ENCODE measurements around the gene NMNAT2. TPM values are rescaled to one million over a fixed set of nuclear protein-coding genes. Genes with fewer than 3 reads are reported as not detected.

NMNAT2 gene
- total RNA-seq, 1 experiment from 2014 or later: 8.8 TPM

- Mint-ChIP-seq H3K27ac (no peak overlapping the region), H3K9me3 (peaks cover 4% of the 10 kb centered on the region), H3K4me3 (no peak overlapping the region), H3K36me3 (peaks cover 4% of the 10 kb centered on the region; the same call in 1 of the 2 replicates), H3K4me1 (peaks cover 29% of the 10 kb centered on the region), H3K27me3 (ENCODE audit: low read depth) (no peaks in the 10 kb centered on the region; the same call in 1 of the 2 replicates)
- TF ChIP-seq SP1 (CRISPR knock-in tag; conservative IDR thresholded peaks at IDR 0.05) (no peak), ZNF281 (CRISPR knock-in tag; IDR thresholded peaks at IDR 0.05) (no peak)
- ChIA-PET CTCF (interaction anchor here (1.2 to 5.0 kb wide), 3 partner anchors 12 to 58 kb away, joined by 4 to 25 read pairs (median 21); no protein-coding TSS in a partner anchor), POLR2A (no interaction called here)
- DNase-seq (ENCODE audit: low spot score) (no peak), ATAC-seq (no peak)
Observed at GRCh38 chr1:183293241-183293640, 124.9 kb downstream of the NMNAT2 start.

GRCh38 chr1:183291802-183292514, 126.2 kb downstream of the NMNAT2 start:
- ATAC-seq (peak; percentile 78), DNase-seq (ENCODE audit: low spot score) (no peak)
- POLR2A ChIA-PET: no interaction called here
- Mint-ChIP-seq H3K27ac (peak overlapping the region; percentile 71), H3K36me3 (peaks cover 4% of the 10 kb centered on the region; the same call in 1 of the 2 replicates), H3K9me3 (peaks cover 4% of the 10 kb centered on the region), H3K4me3 (no peak overlapping the region), H3K4me1 (peaks cover 29% of the 10 kb centered on the region), H3K27me3 (ENCODE audit: low read depth) (no peaks in the 10 kb centered on the region; the same call in 1 of the 2 replicates)
- no peak for TF ChIP-seq RORB (CRISPR knock-in tag; IDR thresholded peaks at IDR 0.05)
- no peak for TF ChIP-seq AR (CRISPR knock-in tag; IDR thresholded peaks at IDR 0.05)
- TF ChIP-seq STAT6 (CRISPR knock-in tag; conservative IDR thresholded peaks at IDR 0.05; ENCODE audit: low read depth): no peak
- 0 out of 2 replicates have a peak, but pooled peaks have one; percentile 25 for TF ChIP-seq TEAD1 (CRISPR knock-in tag; IDR thresholded peaks at IDR 0.05)
- no peak for TF ChIP-seq ZNF512 (CRISPR knock-in tag; IDR thresholded peaks at IDR 0.05; ENCODE audit: borderline replicate concordance)
- CTCF ChIA-PET: interaction anchor here (4.8 to 5.0 kb wide), 2 partner anchors 10 to 14 kb away, joined by 21 to 25 read pairs; no protein-coding TSS in a partner anchor

- H3K27me3 Mint-ChIP-seq (ENCODE audit: low read depth): no peaks in the 10 kb centered on the region; the same call in 1 of the 2 replicates
- H3K4me1 Mint-ChIP-seq: peaks cover 29% of the 10 kb centered on the region
- H3K4me3 Mint-ChIP-seq: no peak overlapping the region
- H3K36me3 Mint-ChIP-seq: peaks cover 4% of the 10 kb centered on the region; the same call in 1 of the 2 replicates
- ChIA-PET POLR2A (no interaction called here), CTCF (interaction anchor here (1.5 to 5.0 kb wide), 3 partner anchors 10 to 15 kb away, joined by 6 to 25 read pairs (median 21); no protein-coding TSS in a partner anchor)
- H3K9me3 Mint-ChIP-seq: peaks cover 4% of the 10 kb centered on the region
- no peak for DNase-seq (ENCODE audit: low spot score)
- H3K27ac Mint-ChIP-seq: no peak overlapping the region; the same call in 1 of the 2 replicates
- ATAC-seq: peak; percentile 9; the same call in 1 of the 2 replicates
- TF ChIP-seq GRHL2 (CRISPR knock-in tag; IDR thresholded peaks at IDR 0.05; ENCODE audit: insufficient replicate concordance, severe bottlenecking) (no peak), IRF1 (CRISPR knock-in tag; IDR thresholded peaks at IDR 0.05) (no peak), GABPB1 (CRISPR knock-in tag; IDR thresholded peaks at IDR 0.05) (no peak), ZNF425 (CRISPR knock-in tag; conservative IDR thresholded peaks at IDR 0.05) (no peak), PREB (CRISPR knock-in tag; IDR thresholded peaks at IDR 0.05; ENCODE audit: borderline replicate concordance) (no peak), JAZF1 (CRISPR knock-in tag; IDR thresholded peaks at IDR 0.05) (no peak), ZNF263 (CRISPR knock-in tag; IDR thresholded peaks at IDR 0.05; ENCODE audit: low read depth) (no peak)
Observed at GRCh38 chr1:183291216-183291762, 126.9 kb downstream of the NMNAT2 start.
